Glomerular visceral epithelial cell (primary cell): ENCODE results near the gene PLCB1.
"Not testable (repeated sequence)": the region's sequence is repeated elsewhere in the genome, so short reads cannot be mapped to it uniquely, and the experiment has no call there.

Experiments
- DNase-seq: peaks from one replicate; pipeline ENCODE4 v3.0.0-alpha.2; 2016; ENCODE audit errors: extremely low spot score

PLCB1 gene

DNA sequence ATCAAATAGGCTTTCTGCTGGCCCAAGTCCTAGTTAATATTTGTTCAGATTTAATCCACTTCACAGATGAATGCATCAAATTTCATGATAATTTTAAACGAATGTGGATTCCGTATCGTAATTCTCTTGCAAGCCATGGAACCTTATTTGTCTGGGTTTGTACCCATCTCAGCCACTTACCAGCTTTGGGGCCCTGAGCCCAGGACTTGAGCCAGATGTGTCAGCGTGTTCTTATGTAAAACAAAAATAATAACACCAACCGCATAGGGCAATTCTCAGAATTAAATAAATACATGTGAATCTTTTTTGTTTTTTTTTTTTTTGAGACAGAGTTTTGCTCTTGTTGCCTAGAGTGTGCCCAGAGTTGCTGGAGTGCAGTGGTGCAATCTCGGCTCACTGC, 654.3 kb downstream of the PLCB1 start:
- DNase-seq: no peak

DNA sequence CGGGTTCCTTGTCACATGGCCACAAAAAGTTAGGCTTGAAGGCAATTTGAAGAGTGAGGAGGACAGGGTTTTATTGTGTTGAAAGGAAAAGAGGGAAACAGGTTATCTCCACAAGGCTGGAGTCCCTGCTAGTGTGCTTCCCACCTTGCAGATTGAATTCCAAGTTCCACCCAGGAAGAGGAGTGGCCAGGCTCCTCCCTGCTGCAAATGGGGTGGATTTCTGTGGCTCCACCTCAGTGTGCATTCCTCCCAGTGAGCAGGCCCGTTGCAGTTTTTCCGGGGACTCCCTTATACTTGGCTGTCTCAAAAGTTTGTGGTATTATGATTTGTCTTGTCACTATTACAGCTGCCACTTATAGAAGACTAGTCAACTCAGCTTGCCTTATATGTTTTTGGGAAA, 655.0 kb downstream of the PLCB1 start:
- no peak for DNase-seq

DNA sequence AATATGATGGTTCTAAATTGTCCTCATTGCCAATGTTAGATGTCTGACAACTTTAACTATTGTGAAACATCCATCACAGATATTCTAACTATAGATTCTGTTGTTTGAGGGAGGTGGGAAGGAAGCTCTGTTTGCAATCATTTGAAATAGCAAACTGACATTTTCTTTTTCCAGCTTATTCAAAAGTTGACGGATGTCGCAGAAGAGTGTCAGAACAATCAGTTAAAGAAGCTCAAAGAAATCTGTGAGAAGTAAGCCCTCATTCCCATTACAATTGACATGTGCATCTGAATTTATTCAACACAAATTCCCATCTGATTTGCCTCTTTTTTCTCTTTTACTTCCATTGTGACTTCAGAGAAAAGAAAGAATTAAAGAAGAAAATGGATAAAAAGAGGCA, 656.2 kb downstream of the PLCB1 start:
- DNase-seq: no peak

DNA sequence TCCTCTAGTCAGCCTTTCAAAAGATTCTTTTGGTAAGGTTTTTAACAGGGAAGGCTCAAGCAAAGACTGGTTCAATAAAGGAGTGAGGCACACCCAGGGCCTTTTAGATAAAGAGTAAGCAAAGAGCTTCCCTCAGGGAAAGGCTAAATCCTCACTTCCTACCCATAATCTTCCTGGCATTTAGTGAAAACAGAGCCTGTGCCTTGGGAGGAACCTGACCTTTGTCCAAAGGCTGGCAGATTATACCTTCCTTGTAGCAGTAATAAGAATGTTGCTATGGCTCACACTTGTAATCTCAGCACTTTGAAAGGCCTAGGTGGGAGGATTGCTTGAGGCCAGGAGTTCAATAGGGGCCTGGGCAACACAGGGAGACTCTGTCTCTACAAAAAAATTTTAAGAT, 656.8 kb downstream of the PLCB1 start:
- DNase-seq: no peak

DNA sequence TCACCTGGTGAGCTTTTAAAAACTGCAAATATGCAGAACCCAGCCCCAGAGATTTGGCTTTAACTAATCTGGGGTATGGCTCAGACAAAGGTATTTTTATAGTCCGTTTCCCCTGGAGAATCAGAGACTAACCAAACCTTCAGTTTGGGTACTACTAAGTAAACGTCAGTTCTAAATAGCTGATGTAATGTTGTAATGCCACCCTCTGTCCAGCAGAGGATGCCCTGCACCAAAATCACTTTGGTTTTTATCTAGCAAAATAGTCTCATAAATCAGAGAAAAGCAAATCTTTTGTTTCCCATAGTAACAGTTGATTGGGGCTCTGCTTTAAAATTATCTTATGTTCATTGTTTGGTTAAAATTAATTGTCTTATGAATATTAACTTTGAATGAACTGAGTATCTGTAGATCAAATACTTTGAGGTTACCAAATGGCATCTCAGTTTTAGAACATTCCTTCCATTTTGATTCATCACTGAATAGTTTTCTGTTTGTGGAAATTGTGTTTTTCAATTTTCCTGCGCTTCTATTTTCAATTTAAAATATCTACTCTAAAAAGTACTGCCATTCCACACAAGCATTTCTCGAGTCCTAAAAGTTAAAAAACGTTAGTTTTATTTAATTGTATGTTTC, 658.5 kb downstream of the PLCB1 start:
- peak; percentile 79 for DNase-seq

DNA sequence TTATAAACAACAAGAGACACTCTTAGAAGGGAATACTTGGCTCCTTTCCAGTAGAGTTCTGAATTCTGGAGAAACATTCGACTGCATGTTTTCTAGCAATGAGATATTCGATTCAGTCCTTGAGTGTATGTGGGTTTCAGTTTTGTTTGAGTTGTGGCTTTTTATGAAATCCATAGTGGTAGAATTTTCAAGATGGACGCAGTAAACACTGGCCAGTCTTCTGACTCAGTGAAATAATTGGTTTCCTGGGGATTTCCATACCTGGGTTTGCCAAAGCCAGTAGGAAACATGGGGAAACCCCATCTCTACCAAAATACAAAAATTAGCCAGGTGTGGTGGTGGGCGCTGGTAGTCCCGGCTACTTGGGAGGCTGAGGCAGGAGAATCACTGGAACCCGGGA, 663.3 kb downstream of the PLCB1 start:
- no peak for DNase-seq

DNA sequence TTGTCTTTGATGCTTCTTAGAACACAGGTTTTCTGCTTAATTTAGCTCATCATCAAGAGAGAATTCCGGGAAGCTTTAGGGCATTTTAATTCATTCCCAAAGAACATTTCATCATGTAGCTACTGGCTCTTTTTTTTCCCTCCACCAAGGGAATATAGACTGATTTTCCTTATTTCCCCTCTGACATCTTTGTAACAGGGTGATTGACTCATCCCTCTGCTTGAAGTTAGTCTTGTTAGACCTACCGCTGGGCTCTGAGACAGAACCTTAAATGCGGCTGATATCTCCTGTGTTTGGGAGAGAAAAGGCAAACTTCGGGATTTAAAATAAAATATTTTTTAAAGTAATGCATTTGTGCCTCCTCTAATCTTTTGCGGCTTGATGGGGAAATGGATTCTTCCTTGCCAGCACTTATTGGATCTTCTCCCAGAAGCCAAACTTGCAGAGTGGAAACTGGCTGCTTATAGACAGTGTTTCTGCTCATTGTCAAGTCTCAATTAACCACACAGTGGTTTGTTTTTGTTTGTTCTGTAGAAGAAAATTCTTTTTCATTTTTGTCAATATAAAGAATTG, 664.1 kb downstream of the PLCB1 start:
- DNase-seq: no peak

DNA sequence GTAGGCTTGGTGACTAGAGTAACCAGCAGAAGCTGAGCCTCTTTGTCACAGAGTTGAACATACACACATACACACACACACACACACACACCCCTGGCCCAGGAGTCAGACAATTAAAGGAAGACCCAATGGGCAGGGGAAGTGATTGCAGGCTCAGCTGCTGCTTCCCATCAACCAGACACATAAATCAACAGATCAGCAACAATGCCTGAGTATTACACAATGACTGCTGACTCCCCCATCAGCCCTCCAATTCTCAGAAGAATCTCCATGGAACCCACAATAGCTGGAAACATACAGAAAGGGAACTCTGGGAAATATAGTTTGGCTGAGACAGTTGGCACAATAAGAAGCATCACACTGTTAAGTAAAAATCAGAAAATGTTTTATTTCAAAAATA, 666.4 kb downstream of the PLCB1 start:
- DNase-seq: no peak

DNA sequence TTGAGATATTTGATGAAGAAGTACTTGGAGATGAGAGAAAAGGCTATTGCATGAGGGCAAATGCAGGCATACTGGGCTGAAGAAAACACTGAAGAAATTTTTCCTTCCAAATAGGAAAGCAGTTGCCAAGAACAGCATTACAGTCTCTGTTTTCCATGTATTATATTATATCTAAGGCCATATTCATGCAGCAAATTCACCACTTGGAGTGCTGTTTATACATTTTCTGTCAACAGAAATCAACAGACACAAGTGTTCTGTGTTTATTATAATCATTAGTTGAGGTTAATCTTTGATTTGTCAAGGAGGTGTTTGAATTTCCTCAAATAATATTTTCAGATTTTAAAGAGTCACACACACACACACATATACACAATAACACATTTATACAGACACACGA, 668.0 kb downstream of the PLCB1 start:
- no peak for DNase-seq

DNA sequence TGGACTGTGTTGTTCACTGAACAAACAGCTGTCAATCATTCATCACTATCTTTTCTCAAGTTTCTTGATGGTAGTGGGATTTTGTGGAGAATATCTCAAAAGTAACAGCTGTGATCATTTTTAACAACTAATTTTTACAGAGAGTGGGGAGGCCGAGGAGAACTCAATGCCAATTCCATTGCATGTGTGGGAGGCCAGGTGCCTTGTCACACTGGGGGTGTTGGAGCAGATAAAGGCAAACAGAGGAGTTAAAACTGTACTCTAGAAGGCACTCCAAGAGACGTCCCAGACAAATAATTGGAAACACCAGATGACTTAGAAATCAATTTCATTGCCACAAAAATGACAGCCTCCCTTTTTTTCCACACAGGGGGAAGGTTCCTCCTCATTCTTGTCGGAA, 669.6 kb downstream of the PLCB1 start:
- DNase-seq: no peak

DNA sequence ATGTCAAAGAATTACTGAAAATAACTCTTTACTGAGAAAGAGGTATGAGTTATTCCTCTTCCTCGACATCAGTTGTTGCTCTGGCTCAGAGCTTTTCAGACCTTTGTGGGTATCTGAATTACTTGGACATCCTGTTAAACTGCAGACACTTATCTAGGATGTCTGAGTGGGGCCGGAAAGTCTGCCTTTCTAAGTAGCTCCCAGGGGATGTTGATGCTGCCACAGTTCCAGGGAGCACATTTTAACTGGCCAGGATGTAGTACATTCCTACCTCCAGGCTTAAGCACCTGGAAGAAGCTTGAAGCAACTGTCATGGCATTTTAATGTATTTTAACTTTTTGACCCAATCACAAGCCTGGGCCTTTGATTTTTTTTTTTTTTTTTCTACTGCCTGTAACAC, 671.0 kb downstream of the PLCB1 start:
- no peak for DNase-seq

DNA sequence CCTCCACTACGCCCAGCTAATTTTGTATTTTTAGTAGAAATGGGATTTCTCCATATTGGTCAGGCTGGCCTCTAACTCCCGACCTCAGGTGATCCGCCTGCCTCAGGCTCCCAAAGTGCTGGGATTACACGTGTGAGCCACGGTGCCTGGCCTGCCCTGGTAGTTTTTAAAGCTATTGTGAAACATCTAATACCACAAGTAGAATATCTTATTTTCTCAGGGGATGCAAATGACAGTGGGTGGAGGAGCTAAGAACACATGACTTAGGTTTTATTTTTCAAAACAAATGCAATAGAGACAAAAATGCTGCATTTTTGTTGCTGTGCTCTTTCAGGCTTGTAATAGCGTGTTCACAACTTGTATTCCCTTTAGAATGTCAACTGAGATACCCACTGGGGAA, 671.9 kb downstream of the PLCB1 start:
- DNase-seq: no peak

DNA sequence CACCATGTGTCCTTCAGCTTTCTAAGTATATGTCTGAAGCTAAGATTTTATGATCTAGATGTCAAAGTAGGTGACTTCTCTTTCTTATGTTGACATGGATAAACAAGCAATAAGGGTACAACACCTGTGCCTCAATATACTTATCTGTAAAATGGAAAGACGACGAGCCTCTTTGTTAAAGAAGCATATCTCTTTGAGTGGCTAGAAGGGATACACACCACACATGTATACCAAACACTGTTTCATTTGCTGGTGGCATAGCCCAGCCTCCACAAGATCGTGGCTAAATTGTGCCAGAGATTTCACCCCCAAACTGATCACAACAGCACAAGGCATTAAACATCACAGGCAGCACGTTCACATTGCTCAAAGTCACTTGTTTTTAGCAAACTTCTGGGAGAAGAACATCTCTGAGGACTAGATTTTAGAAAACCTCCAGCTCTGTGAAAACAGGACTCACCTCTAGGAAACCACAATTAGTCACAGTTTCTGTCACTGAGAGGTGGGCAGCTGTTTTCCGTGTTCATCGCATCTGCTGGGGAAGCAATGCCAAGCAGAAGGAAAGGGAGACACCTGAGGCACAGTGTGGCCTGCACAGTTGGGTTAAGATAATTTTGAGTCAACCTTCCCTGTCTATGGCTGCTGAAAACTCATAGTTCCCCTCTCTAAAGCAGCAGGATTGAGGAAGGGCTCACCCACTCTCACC, 673.8 kb downstream of the PLCB1 start:
- DNase-seq: peak; percentile 32

DNA sequence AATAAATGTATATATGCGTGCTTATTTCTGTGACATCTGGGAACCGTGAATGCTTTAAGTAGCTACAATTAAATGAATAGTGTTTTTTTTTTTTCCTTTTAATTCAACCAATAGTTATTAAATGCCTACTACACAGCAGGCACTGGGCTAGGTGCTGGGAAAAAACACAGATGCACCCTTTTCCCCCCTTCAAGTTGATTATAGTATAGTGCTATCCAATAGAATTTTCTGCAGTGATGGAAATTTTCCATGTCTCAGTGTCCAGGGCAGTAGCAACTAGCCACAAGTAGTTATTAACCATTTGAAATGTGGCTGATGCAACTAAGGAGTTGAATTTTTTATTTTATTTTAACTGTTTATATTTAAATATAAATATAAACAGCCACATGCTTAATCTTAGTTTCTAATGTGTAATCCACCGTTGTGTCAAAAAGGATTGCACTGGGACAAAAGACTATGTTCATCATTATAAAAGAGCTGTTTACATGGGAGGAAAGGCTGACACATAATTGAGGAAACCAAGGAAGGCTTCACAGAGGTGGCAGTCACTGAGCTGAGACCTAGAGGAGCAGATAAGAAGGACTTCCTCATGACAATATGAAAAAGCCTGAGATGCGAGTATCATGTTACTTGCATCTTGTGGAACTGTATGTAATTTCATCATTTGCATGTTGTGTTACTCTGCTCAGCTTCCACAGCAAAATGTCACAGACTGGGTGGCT, 675.6 kb downstream of the PLCB1 start:
- no peak for DNase-seq

DNA sequence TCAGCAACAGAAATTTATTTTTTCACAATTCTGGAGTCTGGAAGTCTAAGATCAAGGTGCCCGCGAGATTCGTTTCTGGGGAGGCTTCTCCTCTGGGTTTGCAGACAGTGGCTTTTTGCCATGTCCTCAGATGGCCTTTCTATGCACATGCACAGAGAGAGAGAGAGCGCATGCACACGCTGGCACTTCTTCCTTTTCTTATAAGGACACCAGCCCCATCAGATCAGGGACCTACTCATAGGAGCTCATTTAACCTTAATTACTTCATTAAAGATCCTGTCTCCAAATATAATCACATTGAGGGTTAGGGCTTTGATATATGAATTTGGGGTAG, 676.1 kb downstream of the PLCB1 start:
- DNase-seq: no peak

DNA sequence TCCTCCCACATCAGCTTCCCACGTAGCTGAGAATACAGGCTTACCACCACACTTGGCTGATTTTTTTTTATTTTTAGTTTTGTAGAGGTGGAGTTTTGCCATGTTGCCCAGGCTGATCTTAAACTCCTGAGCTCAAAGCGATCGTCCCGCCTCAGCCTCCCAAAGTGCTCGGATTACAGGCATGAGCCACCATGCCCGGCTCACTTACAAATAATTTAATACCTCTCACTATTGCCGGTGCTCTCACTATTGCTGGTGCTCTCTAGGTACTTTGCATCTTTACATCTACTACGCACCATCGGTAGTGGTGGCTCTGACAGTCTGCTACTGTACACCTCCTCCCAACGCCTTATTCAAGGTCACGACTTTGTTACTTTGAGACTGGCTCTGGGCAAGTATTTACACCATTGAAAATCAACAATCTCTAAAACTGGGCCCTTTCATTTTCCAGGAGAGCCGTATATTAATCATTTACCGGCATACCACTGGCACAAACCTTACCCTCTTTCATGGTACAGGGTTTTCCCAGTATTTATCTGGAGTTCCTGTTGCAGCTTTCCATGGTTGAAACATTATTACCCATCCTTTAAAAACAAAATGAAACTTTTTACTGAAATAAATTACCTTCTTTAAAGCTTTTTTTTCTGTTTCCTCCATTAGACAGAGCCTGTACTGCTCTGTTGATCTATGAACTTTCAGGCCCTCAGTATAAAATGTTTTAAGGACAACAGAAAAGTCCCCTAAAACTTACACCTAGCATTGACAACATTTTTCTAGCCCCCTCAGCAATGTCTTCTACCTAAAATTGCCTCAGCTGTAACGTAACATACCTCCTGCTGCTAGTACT, 677.3 kb downstream of the PLCB1 start:
- peak; percentile 34 for DNase-seq

DNA sequence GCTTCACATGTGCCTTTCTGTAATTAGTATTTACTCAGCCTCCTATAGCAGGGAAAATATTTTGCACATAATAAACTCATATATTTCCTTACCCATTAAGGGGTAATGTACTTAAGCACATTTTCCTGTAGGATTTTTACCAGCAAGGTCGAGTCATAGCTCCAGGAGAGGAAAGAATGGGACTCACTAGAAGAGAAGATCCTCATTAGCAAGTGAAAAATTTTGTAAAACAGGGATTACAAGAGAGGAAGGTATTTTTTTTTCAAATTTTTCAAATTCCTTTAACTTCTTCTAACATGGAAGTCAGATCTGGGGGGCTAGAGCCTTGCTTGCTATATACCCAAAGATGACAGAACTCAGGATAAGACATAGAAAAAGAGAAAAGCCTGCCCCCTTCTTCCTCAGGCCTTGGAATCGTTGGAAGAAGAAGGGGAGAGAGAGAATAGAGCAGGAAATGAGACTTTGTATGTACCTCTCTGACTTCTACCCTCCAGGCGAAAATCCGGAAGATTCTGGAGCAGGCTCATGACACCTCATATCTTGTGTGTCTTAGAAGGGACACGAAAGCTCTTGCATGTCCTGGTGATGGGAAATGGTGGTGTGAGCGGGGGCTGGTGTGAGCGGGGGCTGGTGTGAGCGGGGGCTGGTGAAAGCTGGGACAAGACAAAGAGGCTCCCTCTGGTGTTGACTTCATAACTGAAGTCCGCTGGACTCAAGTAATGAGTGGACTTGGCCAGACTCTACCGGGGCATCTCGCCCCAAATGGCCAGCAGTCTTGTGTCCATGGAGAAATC, 679.9 kb downstream of the PLCB1 start:
- DNase-seq: no peak

DNA sequence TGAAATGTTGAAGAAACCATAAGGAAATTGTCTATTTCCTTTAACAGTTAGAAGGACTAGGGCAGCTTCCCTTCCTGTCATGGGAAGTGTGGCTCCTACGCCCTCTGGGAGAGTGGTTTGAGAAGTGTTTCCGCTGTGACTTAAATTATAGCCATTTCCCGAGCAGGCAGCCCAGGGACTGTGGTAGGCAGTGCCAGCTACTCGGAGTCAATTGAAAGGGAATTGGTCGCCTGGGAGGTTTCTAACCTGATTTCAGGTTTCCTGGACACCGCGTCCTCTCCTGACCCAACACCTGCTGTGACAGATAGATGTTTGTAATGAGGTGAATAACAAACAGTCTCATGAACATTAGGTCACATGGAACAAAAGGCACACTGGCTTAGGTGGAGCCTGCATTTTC, 680.8 kb downstream of the PLCB1 start:
- no peak for DNase-seq

DNA sequence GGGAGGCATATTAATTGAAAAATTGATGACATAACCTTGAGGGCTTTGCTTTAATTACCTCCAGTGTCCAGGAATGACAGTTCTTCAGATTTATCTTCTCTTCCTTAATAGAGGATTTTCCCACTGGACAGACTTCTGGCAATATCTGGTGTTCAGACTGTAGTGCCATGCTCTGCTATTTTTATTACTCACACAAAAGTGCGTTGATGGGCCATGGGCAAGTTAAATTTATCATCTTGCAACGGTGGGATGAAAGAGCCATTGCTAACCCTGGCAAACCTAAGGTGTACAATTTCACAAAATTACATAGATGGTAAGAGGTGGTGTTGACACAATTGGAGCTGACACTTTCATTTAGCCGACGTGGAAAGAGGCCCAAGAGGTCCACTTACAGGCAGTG, 683.1 kb downstream of the PLCB1 start:
- DNase-seq: no peak

DNA sequence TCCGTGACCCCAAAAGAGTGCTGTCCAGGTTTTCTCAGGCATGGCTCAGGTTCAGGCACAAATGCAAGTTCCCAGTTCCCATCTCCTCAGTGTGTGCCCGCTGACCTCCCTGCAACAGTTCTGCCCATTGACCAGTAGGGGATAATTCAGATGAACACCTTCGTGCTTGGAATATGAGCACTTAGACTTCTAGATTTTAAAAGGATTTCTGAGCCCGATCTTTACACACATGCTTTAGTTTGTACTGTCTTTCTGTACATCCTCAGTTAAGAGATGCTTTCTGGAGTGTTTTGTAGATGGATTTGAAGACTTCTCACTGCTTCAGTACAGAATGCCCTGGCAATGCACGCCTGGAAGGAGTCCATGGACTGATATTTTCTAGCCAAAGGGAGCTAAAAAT, 697.2 kb downstream of the PLCB1 start:
- no peak for DNase-seq

DNA sequence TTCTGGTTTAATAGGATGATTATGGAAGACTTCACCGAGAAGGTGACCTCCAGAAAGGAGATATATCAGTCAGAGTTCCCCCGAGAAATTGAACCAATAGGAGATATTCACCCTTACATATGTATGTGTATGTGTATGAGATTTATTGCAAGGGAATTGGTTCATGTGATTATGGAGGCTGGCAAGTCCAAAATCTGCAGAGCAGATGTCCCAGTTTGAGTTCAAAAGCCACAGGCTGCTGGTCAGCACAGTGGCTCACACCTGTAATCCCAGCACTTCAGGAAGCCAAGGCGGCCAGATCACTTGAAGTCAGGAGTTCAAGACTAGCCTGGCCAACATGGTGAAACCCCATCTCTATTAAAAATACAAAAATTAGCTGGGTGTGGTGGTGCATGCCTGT, 702.2 kb downstream of the PLCB1 start:
- DNase-seq: not testable (repeated sequence)
